Iris pigment epithelial cell (primary cell): ENCODE results near the gene PDZD2.
"Not testable (repeated sequence)": the region's sequence is repeated elsewhere in the genome, so short reads cannot be mapped to it uniquely, and the experiment has no call there.

Experiments
- DNase-seq: peaks from one replicate; pipeline ENCODE4 v3.0.0-alpha.2; 2011; ENCODE audit warnings: low read depth

The PDZD2 gene

DNA sequence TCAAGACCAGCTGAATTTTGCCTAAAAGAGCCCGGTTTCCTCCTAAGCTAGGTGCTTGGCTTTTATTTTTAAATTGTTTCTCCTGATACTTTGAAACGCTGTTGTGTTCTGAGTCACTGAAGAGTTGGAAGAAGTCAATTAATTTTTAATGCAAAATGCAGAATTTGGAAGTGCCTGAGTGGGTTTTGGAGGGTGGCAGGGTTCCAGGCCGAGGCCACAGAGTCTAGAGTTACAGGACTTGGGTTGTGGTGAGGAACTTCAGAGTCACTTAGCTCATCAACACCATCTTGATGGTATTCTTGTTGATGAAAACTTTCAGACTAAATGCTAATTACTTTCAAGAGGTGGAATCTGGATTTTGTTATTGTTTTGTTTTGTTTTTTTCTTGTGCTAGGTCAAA lies 130.6 kb downstream of the PDZD2 start:
- no peak for DNase-seq

DNA sequence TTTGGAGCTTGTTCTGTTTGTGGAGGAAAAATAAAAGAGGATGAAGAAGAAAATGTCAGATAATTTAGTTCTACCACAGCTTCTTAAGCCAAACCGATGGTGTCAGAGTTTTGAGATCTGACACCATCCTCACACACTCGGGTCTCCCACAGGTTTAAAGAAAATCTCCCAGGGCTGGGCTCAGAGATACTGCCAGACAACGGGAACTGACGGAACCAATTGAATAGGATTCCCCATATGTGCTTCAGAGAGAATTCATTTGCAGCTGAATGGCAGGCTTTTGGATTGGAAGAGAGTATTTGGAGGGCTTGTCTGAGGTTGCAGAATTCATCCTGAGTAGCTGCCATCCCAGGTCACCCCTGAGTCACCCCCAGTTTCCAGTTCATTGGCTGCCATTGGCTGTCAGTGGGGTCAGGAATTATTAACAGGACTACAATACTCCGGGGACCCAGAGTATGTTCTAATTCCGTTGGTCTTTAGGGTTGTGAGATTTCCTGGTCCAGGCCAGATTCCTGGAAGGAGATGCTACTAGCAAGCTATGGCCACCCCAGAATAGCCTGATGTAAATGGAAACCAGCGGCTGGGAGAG lies 131.3 kb downstream of the PDZD2 start:
- DNase-seq = no peak

GRCh38 chr5:31770998-31771397 lies 132.1 kb downstream of the PDZD2 start:
- no peak for DNase-seq

- DNase-seq = no peak
These were observed 132.6 kb downstream of the PDZD2 start for GRCh38 chr5:31771500-31771899.

GRCh38 chr5:31776294-31776693 lies 137.4 kb downstream of the PDZD2 start:
- not testable (repeated sequence) for DNase-seq

DNA sequence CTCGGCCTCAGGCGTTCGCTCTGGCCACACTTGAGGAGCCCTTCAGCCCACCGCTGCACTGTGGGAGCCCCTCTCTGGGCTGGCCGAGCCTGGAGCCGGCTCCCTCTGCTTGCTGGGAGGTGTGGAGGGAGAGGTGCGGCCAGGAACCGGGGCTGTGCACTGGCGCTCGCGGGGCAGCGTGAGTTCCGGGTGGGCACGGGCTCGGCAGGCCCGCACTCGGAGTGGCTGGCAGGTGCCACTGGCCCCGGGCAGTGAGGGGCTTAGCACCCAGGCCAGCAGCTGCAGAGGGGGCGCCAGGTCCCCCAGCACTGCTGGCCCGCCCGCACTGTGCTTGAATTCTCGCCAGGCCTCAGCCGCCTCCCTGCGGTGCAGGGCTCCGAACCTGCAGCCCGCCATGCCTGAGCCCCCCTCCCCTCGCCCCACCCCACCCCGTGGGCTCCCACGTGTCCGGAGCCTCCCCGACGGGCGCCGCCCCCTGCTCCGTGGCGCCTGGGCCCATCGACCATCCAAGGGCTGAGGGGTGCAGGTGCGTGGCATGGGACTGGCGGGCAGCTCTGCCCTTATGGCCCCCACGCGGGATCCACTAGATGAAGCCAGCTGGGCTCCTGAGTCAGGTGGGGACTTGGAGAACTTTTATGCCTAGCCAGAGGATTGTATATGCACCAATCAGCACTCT lies 138.2 kb downstream of the PDZD2 start:
- DNase-seq = no peak

GRCh38 chr5:31781772-31782171 lies 142.8 kb downstream of the PDZD2 start:
- peak; percentile 26 for DNase-seq

- DNase-seq = peak; percentile 1
These were observed 144.2 kb downstream of the PDZD2 start for GRCh38 chr5:31783086-31783645.

GRCh38 chr5:31783731-31784130 lies 144.8 kb downstream of the PDZD2 start:
- DNase-seq = no peak

GRCh38 chr5:31786090-31786631 lies 147.2 kb downstream of the PDZD2 start:
- no peak for DNase-seq

- no peak for DNase-seq
These were observed 155.1 kb downstream of the PDZD2 start for GRCh38 chr5:31794009-31794408.

DNA sequence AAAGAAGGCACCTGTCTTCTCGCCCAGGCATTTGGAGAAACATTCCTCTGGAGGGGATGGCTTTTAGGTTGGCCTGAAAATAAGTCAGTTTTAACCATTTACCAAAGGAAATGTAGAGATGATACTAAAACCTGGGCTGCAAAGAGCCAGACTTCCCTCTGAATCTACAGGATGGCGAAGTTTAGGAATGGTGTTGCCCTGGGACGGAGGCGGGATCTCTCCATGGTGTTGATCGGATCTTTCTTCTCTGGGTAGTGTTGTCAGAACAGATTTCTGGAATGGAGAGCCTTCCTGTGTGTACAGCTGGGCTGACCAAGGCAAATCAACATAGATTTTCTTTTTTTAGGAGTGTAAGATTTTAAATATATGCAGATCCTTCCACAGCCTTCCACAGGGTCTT lies 159.2 kb downstream of the PDZD2 start:
- no peak for DNase-seq

DNA sequence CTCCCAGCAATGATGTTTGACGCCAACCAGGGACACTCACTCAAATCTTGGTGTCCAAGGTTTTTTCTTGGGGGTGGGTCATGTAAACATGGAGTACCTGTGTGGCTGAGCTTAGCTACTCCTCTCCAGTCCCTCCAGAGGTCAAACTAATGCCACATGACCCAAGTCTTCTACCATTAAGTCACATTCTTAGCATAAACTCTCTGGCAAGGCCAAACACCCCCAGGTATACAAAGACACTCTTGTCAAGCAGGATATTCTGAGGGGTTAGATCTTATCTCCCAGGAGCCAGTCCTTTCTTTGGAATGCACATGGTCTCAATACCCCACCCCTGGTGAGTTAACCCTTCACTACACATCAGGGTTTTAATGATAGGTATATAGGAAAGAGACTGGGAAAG lies 161.4 kb downstream of the PDZD2 start:
- no peak for DNase-seq

- DNase-seq = no peak
These were observed 167.0 kb downstream of the PDZD2 start for GRCh38 chr5:31805785-31806400.

- no peak for DNase-seq
These were observed 167.6 kb downstream of the PDZD2 start for GRCh38 chr5:31806561-31806960.

DNA sequence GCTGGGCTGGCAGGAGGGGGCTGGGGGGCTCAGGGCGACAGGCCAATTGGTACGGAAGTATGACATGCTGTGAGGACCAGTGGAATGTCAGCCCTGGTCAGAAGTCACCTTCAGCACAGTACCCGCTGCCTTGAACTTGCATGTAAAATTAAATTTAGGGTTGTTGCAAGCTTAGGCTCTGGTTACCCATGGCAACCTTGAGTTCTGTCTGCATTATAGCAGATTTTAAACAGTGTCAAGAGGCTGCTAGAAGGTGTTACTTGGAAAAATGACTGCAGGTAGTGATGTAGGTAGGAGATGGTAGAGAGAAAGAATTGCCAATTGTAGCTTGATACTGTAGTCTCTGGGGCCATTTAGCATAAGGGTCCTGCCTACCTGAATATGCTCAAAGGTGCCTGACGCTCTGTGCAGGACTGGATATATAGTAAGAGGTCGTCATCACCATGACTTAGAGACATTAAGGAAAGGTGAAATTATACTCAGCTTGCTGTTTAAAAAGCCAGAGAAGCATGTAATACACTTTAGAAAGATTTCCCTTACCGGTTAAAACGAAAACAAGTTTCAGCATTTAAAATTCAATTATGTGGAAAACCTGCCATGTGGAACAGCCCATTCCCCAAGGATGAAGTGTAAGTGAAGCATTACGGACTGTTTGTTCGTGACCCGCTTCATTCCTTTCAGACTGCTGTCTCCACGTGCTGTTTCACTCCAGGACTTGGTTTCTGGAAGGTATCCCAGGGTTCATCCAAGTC lies 169.0 kb downstream of the PDZD2 start:
- DNase-seq = no peak

- peak; percentile 79 for DNase-seq
These were observed 170.3 kb downstream of the PDZD2 start for GRCh38 chr5:31809050-31809870.

- peak; percentile 94 for DNase-seq
These were observed 172.3 kb downstream of the PDZD2 start for GRCh38 chr5:31811210-31811609.

DNA sequence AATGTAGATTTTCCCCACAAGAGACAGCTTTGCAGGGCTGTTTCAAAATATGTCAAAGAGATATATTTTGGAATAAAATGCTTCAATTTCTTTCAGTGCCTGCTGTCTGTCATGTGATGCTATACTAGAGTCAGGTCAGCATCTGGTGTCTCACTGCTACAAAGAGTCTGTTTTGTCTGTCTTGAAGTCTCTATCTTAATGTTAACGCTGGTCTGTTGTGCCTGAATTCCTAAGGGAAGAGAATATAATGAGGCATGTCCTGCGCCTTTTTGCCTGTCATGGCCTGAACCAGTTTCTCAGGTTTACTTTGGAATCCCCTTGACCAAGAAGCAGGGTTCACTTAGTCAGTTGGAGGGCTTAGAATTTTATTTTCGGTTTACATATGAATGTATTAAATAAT lies 176.4 kb downstream of the PDZD2 start:
- DNase-seq = no peak

- no peak for DNase-seq
These were observed 181.1 kb downstream of the PDZD2 start for GRCh38 chr5:31819926-31820516.

- DNase-seq = no peak
These were observed 184.5 kb downstream of the PDZD2 start for GRCh38 chr5:31823472-31823871.
